Sigmoid colon (tissue), 3 donors: Measurements from ENCODE around the gene TTLL10.

Experiments
- CTCF ChIP-seq, 4 experiments: fragments of 450-650 bp in 3 of 4; fragments of 200-600 bp in 1 of 4; IDR thresholded peaks; one replicate each; pipeline ENCODE4 v1.5.1; 2016 to 2019; ENCODE audit warnings: antibody characterized with exemption in 4 of 4, mild to moderate bottlenecking in 3 of 4, moderate library complexity in 2 of 4
- POLR2A ChIP-seq, 2 donors: fragments of 450-650 bp; IDR thresholded peaks; one replicate each; pipeline ENCODE4 v1.6.1; 2016; ENCODE audit warnings: antibody characterized with exemption in 2 of 2, mild to moderate bottlenecking in 2 of 2, moderate library complexity in 2 of 2

GRCh38 chr1:1231400-1232207, 57.9 kb downstream of the TTLL10 start, which contains the start of gene SDF4:
- TF ChIP-seq POLR2A (IDR thresholded peaks at IDR 0.05) (peak; percentile 18 to 47), CTCF (IDR thresholded peaks at IDR 0.05) (no peak)
